MM.1S (cell line): ENCODE data around the gene NFKB1.
"Not testable (repeated sequence)": the region's sequence is repeated elsewhere in the genome, so short reads cannot be mapped to it uniquely, and the experiment has no call there.

Experiments used
- EZH2 ChIP-seq: fragments of 300-600 bp; sonication (generic); optimal IDR thresholded peaks from 2 replicates; pipeline ENCODE3; 2017; ENCODE audit warnings: low read depth, mild to moderate bottlenecking, antibody characterized with exemption, low read length, mixed read lengths
- EZH2phosphoT487 ChIP-seq: fragments of 300-600 bp; sonication (generic); IDR thresholded peaks from 2 replicates; pipeline ENCODE4 v1.6.1; 2018; ENCODE audit warnings: antibody characterized with exemption, low read length

- not testable (repeated sequence) for TF ChIP-seq EZH2phosphoT487, EZH2
These were observed 17.0 kb upstream of the NFKB1 start for GRCh38 chr4:102483990-102484692.
